Colonic mucosa (tissue), 4 donors: ENCODE results near the gene OR4F3. TPM values are rescaled to one million over a fixed set of nuclear protein-coding genes. Genes with fewer than 3 reads are reported as not detected.
"Not testable (repeated sequence)": the region's sequence is repeated elsewhere in the genome, so short reads cannot be mapped to it uniquely, and the experiment has no call there.

ENCODE experiments used
- DNase-seq: peaks from one replicate; pipeline ENCODE4 v3.0.0-alpha.2; 2020
- H3K27ac ChIP-seq: fragments of 200-600 bp; one replicate; pipeline ENCODE4 v1.8.0; 2021
- H3K27me3 ChIP-seq: fragments of 200-600 bp; one replicate; pipeline ENCODE4 v1.8.0; 2021
- H3K36me3 ChIP-seq: fragments of 200-600 bp; one replicate; pipeline ENCODE4 v1.8.0; 2021
- H3K4me1 ChIP-seq: fragments of 200-600 bp; one replicate; pipeline ENCODE4 v1.8.0; 2021; ENCODE audit warnings: mild to moderate bottlenecking
- H3K4me3 ChIP-seq: fragments of 200-600 bp; one replicate; pipeline ENCODE4 v1.8.0; 2021
- H3K9ac ChIP-seq, 2 donors: one replicate each; pipeline ENCODE4 v1.7.0; 2013; ENCODE audit warnings: control low read depth in 2 of 2, low read depth in 2 of 2, low read length in 2 of 2
- H3K9me3 ChIP-seq: fragments of 200-600 bp; one replicate; pipeline ENCODE4 v1.8.0; 2021
- intact Hi-C: fragments of 100-400 bp; cut with DNase I; formaldehyde crosslinking; loops from one replicate; pipeline ENCODE4 v1.14.1; 2022
- total RNA-seq, 2 donors: library from RNA; stranded (reverse); fragmentation: NEBNext Ultra II Directional in 1 of 2; extraction: Animal tissue kit (Norgen Biotek cat#: 25700) in 1 of 2; gene quantifications; one replicate each; pipeline ENCODE4 v1.2.1, GENCODE V29; 2021
- donor health status: healthy.
- donor health status: DM: no; HTN: no; CAD: no.
- donor health status: DM: no; HTN: no; CAD: no.

OR4F3 gene
- total RNA-seq = not detected

GRCh38 chr5:181366968-181367367, at the start of gene OR4F3:
Gene OR4F3, plus strand, starts transcription at chr5:181367268.
- not testable (repeated sequence) for H3K4me1 ChIP-seq, H3K36me3 ChIP-seq, H3K9me3 ChIP-seq

More at GRCh38 chr5:181366968-181367367, at the start of gene OR4F3:
- intact Hi-C loops, DNase-seq, H3K27ac ChIP-seq, H3K4me3 ChIP-seq, H3K9ac ChIP-seq, H3K27me3 ChIP-seq: not testable (repeated sequence)

Other genes with a start within 250 kb of the OR4F3 start
- not detected for gene OR2V1, start 236.1 kb upstream of the OR4F3 start, total RNA-seq
- not detected for gene OR2V2, start 219.7 kb upstream of the OR4F3 start, total RNA-seq
- gene TRIM7, start 162.1 kb upstream of the OR4F3 start, total RNA-seq = 1 to 10 TPM; 6.8 to 8.7 TPM
- gene TRIM41, start 144.0 kb upstream of the OR4F3 start, total RNA-seq = 10 to 100 TPM; 22.2 to 41.1 TPM
- gene RACK1, start 123.4 kb upstream of the OR4F3 start, total RNA-seq = 1,000 to 10,000 TPM; 1,252 to 1,403 TPM
- gene TRIM52, start 106.1 kb upstream of the OR4F3 start, total RNA-seq = 10 to 100 TPM in 1 of 2 donors, 1 to 10 TPM in 1; 9.8 to 13.5 TPM